ENCODE data around the gene C3orf49.

Gene C3orf49

GRCh38 chr3:63819151-63819398, at the start of gene C3orf49:
C3orf49 (plus strand) TSS chr3:63819299; CDS start chr3:63819472, 173 bp downstream.
- DNase-seq (ENCODE audit: low spot score), result no peak

- DNase-seq (ENCODE audit: low spot score), result no peak
Observed at GRCh38 chr3:63774781-63775180, 44.3 kb upstream of the C3orf49 start.

- no peak for DNase-seq (ENCODE audit: low spot score)
Observed at GRCh38 chr3:63779227-63779626, 39.9 kb upstream of the C3orf49 start.

- DNase-seq (ENCODE audit: low spot score), result no peak
Observed at GRCh38 chr3:63791974-63792373, 27.1 kb upstream of the C3orf49 start.

DNA sequence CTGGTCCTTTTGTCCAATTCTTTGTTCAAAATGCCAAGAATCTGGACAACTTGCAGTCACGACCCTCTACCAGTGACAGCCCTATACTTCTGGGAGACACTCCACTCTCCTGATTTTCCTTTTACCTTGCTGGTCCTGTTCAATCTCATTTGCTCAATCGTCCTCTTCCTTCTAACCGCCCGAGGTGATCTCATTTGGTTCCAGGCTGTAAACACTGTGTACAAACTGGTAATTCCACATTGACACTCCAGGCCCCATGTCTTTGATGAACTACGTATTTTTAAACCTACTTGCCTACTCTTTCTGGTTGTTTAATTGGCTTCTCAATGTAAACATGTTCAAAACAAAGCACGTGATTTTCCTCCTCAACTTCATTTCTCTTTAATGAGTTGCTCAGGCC, 23.7 kb upstream of the C3orf49 start:
- no peak for DNase-seq (ENCODE audit: low spot score)

DNA sequence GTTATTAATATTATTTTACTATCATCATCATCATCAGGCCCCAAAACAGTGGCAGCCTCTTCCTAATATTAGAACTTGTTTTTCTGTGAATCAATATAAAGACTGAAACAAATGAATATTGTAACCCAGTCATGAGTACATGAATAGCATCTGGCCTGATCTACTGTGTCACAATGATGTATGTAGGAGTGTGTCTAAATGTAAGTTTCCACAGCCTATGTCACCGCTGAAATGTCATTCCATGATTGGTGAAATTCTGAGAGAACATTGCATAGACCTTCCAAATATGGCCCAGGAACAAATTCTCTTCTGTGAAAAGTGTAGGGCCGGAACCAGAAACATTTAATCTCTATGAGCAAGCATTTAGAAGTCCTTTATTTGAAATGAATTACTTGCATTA, 20.6 kb upstream of the C3orf49 start:
- no peak for DNase-seq (ENCODE audit: low spot score)

- DNase-seq (ENCODE audit: low spot score), result no peak
Observed at GRCh38 chr3:63798949-63799348, 20.1 kb upstream of the C3orf49 start.

DNA sequence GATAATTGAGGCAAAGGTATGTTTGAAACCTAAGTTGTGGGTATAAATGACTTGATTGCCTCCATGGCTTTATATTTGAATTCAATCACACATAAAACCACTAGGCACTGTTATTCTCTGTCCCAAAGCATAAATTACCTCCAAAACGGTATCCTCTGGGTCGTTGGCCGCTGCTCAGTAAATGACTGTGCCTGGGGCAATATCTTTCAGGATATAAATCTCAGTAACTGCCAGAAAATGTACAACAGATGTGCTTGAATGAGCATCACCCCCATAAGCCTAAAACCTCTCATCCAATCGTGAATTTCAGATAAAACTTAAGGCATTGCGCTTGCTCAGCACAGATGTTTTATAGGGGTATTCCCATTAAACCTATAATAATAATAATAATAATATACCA, 19.0 kb upstream of the C3orf49 start:
- no peak for DNase-seq (ENCODE audit: low spot score)

DNA sequence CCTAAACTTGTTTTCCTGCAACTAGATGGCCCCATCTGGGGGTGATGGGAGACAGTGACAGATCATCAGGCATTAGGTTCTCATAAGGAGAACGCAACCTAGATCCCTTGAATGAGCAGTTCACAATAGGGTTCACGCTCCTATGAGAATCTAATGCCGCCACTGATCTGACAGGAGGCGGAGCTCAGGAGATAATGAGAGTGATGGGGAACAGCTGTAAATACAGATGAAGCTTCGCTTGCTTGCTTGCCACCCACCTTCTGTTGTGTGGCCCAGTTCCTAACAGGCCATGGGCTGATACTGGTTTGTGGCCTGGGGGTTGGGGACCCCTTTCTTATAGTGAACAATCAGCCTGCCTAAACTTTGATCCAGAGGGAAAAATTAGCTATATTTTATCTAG, 15.2 kb upstream of the C3orf49 start:
- no peak for DNase-seq (ENCODE audit: low spot score)

DNA sequence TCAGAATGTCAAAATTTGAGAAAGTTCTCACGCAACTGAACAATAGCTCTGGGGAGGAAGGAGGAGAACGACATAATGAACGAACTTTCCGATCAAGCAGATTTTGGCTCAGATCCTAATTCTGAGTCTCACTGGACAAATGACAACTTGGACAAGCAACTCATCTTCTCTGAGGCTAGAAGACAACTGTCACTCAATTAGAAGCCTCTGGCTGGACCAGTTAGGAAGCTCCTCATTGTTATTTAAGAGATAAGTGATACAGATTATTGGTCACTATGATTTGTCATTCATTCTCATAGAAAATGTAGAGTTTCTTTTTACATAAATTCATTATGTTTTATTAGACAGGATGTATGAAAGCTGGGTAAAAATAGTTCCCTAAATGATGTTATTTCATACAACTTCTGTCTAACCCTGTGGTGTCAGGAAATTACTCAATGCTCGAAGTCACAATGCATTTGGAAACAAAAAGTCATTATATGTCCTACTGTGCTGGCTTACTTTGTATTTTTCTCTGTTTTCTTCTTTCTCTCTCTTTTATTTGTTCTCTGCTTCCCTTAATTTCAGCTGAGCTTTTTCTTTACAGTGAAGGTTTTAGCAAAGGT, 11.0 kb upstream of the C3orf49 start:
- no peak for DNase-seq (ENCODE audit: low spot score)

DNA sequence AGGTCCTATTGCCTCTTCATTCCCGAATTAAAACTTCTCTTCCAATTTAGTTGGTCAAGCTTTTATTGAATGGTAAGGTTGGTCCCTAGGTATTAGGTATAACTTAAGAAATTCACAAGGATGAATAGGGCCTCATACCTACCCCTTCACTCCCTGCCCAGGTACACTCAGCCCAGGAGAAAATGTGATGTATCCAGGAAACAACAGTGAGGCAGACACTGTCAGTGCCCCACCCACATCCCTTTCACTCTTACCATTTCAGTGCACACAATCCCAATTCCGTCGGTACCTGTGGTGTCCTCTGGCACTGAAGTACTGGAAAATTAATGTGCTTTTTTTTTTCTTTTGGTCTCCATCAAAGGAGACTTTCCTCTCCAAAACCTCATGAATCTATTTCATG, 10.5 kb upstream of the C3orf49 start:
- no peak for DNase-seq (ENCODE audit: low spot score)

DNA sequence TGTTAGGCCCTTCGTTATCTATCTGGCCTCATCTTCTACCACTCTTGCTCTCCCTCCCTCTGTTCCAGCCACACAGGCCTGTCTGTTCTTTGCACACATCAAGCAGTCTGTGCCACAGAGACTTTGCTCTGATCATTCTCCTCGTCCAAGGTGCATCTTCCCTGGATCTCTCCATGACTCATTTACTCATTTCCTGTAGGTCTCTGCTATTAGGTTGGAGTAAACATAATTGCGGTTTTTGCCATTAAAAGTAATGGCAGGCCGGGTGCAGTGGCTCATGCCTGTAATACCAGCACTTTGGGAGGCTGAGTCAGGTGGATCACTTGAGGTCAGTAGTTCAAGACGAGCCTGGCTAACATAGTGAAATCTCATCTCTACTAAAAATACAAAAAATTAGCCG, 9.5 kb upstream of the C3orf49 start:
- DNase-seq (ENCODE audit: low spot score), result no peak

GRCh38 chr3:63814237-63814636, 4.9 kb upstream of the C3orf49 start:
- no peak for DNase-seq (ENCODE audit: low spot score)

DNA sequence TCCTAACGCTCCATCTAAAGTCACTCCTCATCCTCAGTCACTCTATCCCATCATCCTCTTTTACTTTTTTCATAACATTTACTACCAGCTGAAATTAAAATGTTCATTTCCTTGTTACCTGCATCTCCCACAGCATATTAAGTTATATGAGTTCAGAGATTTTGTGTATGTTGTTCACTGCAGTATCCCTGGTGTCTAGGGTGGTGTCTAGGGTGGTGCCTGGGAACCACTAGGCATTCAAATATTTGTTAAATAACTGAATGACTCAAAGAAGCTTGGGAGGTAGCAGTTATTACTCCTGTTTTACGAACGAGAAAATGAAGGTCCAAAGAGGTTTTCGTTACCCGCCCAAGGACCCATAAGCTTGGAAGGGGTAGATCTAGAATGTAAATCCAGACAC, 1.9 kb upstream of the C3orf49 start:
- no peak for DNase-seq (ENCODE audit: low spot score)

DNA sequence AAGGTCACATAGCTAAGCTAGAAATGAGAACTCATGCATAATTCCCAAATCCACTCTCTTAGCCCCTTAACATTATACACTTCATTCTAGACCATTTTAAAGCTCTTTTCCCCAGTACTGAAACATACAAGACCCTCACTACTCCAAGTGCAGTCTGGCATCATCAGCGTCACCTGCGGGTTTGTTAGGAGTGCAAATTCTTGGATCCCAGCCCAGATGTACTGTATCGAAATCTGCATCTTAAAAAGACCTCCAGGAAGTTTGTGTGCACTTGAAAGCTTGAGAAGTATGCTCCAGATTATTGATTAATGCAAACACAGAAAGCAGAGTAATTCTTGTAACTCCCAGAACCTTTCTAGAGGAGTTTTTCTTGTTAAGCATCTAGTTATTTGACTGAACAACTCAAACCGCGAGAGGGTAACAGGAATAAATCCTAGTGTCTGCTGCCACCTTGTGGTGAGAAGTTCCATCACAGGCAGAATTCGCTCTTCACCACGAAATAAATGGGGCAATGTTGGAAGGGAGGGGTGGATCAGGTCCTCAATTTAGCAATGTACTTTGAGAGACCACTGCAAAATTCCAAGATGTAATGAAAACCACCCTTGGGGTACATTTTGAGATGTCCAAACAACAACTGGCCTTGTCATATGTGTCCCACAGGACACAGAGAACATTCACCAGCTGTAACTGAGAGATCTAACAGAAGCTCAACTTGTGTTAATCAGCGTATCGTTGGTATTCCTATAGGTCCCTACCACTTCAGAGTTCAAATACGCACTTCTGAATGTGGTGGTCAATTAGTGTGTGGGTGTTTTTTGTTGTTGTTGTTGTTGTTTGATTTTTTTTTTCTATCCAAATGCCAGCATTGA, 583 bp upstream of the C3orf49 start:
- no peak for DNase-seq (ENCODE audit: low spot score)

DNA sequence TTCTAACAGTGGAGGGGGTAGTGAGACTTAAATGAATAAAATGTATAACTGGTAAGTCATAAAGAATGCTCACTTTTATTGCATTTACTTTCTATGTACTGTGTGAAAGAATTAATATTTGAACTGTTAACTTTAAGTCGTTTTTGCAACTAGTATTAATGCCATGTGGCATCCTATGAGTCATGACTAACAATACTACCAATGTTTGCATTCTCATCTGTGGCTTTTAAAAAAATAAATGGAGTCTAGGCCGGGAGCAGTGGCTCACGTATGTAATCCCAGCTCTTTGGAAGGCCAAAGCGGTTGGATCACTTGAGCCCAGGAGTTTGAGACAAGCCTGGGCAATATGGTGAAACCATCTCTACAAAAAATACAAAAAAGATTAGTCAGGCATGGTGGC, 5.2 kb downstream of the C3orf49 start:
- no peak for DNase-seq (ENCODE audit: low spot score)

DNA sequence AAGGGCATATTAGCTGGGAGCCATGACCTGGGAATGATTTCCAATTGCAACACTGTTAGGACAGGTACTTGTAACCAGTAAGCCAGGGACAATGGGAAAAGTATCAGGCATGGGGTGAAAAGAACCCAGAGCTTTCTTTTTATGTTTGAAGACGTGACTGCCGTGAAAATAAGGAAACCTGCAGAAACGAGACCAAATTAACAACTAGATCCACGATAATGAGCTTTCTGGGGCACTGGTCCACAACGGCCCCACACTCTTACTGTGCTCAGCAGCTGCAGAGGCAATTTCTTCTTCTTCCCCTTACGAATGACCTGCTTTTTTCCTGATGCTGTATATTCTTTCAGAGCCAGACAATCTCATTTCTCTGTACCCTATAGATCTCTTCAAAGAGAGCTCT, 11.4 kb downstream of the C3orf49 start:
- DNase-seq (ENCODE audit: low spot score), result no peak

DNA sequence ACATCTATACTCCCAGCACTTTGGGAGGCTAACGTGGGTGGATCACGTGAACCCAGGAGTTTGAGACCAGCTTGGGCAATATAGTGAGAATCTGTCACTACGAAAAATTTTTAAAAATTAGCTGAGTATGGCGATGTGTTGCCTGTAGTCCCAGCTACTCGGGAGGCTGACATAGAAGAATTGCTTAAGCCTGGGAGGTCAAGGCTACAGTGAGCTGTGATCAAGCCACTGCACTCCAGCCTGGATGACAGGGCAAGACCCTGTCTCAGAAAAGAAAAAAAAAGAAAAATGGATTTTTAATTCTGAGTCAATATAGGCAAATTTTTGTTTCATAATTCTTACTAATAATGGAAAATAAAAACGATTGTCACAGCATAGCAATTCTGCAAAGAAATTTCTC, 13.3 kb downstream of the C3orf49 start:
- no peak for DNase-seq (ENCODE audit: low spot score)

- no peak for DNase-seq (ENCODE audit: low spot score)
Observed at GRCh38 chr3:63841704-63842103, 22.6 kb downstream of the C3orf49 start.

DNA sequence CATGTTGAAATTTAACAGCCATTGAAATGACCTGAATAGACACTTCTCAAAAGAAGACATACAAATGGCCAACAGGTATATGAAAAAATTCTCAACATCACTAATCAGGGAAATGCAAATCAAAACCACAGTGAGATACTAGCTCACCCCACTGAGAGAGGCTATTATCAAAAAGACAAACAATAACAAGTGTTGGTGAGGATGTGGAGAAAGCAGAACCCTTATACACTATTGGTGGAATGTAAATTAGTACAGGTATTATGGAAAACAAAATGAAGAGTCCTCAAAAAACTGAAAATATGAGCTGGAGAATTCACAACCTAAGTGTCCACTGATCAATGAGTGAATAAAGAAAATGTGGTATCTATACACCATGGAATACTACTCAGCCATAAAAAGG, 23.0 kb downstream of the C3orf49 start:
- DNase-seq (ENCODE audit: low spot score), result no peak

DNA sequence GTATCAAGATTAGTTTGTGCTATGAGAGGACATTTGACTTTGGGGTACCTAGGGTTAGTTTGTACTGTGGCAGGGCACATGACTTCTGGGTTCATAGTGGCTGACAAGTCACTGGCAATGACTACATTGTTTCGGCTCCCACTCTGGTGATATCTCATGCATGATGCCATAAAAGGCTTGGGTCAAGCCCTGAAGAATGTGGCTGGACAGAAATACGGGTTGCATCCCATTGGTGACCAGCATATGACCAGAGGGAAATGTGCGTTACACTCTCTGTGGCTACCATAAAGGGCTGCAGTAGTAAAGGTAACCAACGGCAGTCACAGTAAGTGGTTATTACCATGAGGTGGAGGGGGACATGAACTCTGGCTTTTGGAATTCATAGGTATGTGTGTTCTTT, 26.1 kb downstream of the C3orf49 start:
- DNase-seq (ENCODE audit: low spot score), result no peak

- DNase-seq (ENCODE audit: low spot score), result no peak
Observed at GRCh38 chr3:63847718-63848450, 28.8 kb downstream of the C3orf49 start.

- DNase-seq (ENCODE audit: low spot score), result no peak
Observed at GRCh38 chr3:63849175-63849574, 30.1 kb downstream of the C3orf49 start.

Measured in left forelimb (tissue), 1 donor.